ENCODE results near the gene SORCS1. TPM values are rescaled to one million over a fixed set of nuclear protein-coding genes. Genes with fewer than 3 reads are reported as not detected.

The SORCS1 gene
- total RNA-seq, 1 donor from 2014 or later = 11.1 TPM

DNA sequence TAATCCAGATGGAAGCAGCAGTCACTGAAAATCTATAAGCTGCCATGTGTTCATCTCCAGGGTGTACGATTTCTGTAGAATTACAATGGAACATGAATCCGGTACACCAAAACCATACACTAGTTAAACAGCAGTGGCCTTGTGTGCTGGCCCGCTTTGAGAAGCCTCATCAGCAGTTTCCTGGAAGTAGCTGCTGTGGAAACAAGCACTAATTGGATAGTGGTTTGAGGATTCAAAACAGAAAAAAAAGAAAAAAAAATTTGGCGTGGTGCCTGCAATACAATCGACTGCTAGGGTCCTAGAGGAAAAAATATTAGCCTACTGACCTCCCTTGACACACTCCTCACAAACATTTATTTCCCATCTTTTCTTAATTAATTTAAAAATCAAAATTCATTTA lies 545.9 kb downstream of the SORCS1 start:
- H3K9me3 ChIP-seq (ENCODE audit: low read depth) = no peaks in the 10 kb centered on the region
- no peak overlapping the region for H3K4me3 ChIP-seq
- no peak for DNase-seq (ENCODE audit: low spot score)
- H3F3A ChIP-seq (ENCODE audit: low read depth) = no peaks in the 10 kb centered on the region
- no peaks in the 10 kb centered on the region for H3K4me1 Mint-ChIP-seq
- no peaks in the 10 kb centered on the region for H4K20me1 ChIP-seq (ENCODE audit: low read depth)
- H3K27ac ChIP-seq = no peak overlapping the region
- H3K9ac ChIP-seq = no peak overlapping the region
- H3K27me3 ChIP-seq = no peaks in the 10 kb centered on the region
- no peak overlapping the region for H3K4me2 ChIP-seq
- no peak overlapping the region for H3K27ac Mint-ChIP-seq
- H3K36me3 ChIP-seq = no peaks in the 10 kb centered on the region
- H3K27me3 Mint-ChIP-seq (ENCODE audit: insufficient read depth, low read depth) = peaks cover 2% of the 10 kb centered on the region
- H3K4me3 Mint-ChIP-seq = no peak overlapping the region
- H3K79me2 ChIP-seq (ENCODE audit: low read depth) = no peaks in the 10 kb centered on the region
- no peak for TF ChIP-seq EZH2 (IDR thresholded peaks at IDR 0.05)
- no peak for TF ChIP-seq CTCF (IDR thresholded peaks at IDR 0.05)
- no peak for TF ChIP-seq EZH2phosphoT487 (IDR thresholded peaks at IDR 0.05)
- H3K9me3 Mint-ChIP-seq = no peaks in the 10 kb centered on the region
- no peaks in the 10 kb centered on the region for H3K36me3 Mint-ChIP-seq
- H3K4me1 ChIP-seq = no peaks in the 10 kb centered on the region
- no peak overlapping the region for H2AFZ ChIP-seq (replicated peaks)

DNA sequence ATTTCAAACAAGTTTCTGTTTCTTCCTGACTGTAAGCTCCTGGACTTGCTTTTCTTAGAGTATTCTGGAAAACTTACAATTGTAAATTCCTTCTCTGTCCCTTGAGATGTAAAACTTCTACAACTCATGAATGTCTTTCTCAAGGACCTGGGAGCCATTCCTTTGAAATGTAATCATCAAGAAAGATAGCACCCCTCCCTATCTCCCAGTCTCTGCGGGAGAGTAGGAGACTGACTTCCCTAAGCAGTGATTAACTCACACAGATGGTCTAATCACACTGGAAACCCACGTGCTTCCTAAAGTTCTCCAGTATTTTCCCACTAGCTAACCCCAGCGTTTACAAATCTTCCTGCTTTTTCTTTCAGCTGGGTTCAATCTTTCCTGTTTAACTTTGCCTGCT lies 549.4 kb downstream of the SORCS1 start:
- Histone ChIP-seq H3K9ac (no peak overlapping the region), H3K79me2 (ENCODE audit: low read depth) (no peaks in the 10 kb centered on the region), H3K4me1 (no peaks in the 10 kb centered on the region), H3K4me3 (no peak overlapping the region), H4K20me1 (ENCODE audit: low read depth) (no peaks in the 10 kb centered on the region), H3F3A (ENCODE audit: low read depth) (no peaks in the 10 kb centered on the region), H2AFZ (replicated peaks) (no peak overlapping the region), H3K27me3 (no peaks in the 10 kb centered on the region), H3K4me2 (no peak overlapping the region), H3K36me3 (no peaks in the 10 kb centered on the region), H3K27ac (no peak overlapping the region), H3K9me3 (ENCODE audit: low read depth) (no peaks in the 10 kb centered on the region)
- DNase-seq (ENCODE audit: low spot score) = no peak
- Mint-ChIP-seq H3K27me3 (ENCODE audit: insufficient read depth, low read depth) (peaks cover 3% of the 10 kb centered on the region), H3K4me3 (no peak overlapping the region), H3K36me3 (no peaks in the 10 kb centered on the region), H3K4me1 (no peaks in the 10 kb centered on the region), H3K27ac (no peak overlapping the region), H3K9me3 (no peaks in the 10 kb centered on the region)
- TF ChIP-seq EZH2phosphoT487 (IDR thresholded peaks at IDR 0.05) = no peak
- no peak for TF ChIP-seq EZH2 (IDR thresholded peaks at IDR 0.05)
- TF ChIP-seq CTCF (IDR thresholded peaks at IDR 0.05) = no peak

- no peaks in the 10 kb centered on the region for H3K79me2 ChIP-seq (ENCODE audit: low read depth)
- peaks cover 3% of the 10 kb centered on the region for H3K27me3 Mint-ChIP-seq (ENCODE audit: insufficient read depth, low read depth)
- no peaks in the 10 kb centered on the region for H3K4me1 ChIP-seq
- no peaks in the 10 kb centered on the region for H3K27me3 ChIP-seq
- H3K4me2 ChIP-seq = no peak overlapping the region
- no peak overlapping the region for H3K4me3 ChIP-seq
- H4K20me1 ChIP-seq (ENCODE audit: low read depth) = no peaks in the 10 kb centered on the region
- no peak for DNase-seq (ENCODE audit: low spot score)
- H2AFZ ChIP-seq (replicated peaks) = no peak overlapping the region
- no peak overlapping the region for H3K4me3 Mint-ChIP-seq
- no peak overlapping the region for H3K27ac ChIP-seq
- no peak overlapping the region for H3K9ac ChIP-seq
- no peaks in the 10 kb centered on the region for H3F3A ChIP-seq (ENCODE audit: low read depth)
- H3K4me1 Mint-ChIP-seq = no peaks in the 10 kb centered on the region
- H3K9me3 Mint-ChIP-seq = no peaks in the 10 kb centered on the region
- TF ChIP-seq CTCF (IDR thresholded peaks at IDR 0.05) = no peak
- TF ChIP-seq EZH2 (IDR thresholded peaks at IDR 0.05) = no peak
- TF ChIP-seq EZH2phosphoT487 (IDR thresholded peaks at IDR 0.05) = no peak
- no peaks in the 10 kb centered on the region for H3K36me3 ChIP-seq
- H3K9me3 ChIP-seq (ENCODE audit: low read depth) = no peaks in the 10 kb centered on the region
- no peaks in the 10 kb centered on the region for H3K36me3 Mint-ChIP-seq
- no peak overlapping the region for H3K27ac Mint-ChIP-seq
Measured at GRCh38 chr10:106614293-106614692, 550.2 kb downstream of the SORCS1 start.

Measured in neural progenitor cell (in vitro differentiated cells).